Esophagus muscularis mucosa (tissue), 3 donors: Measurements from ENCODE around the gene HIVEP1.

Experiments used
- CTCF ChIP-seq, 3 experiments: fragments of 200-600 bp in 2 of 3; fragments of 450-650 bp in 1 of 3; sonication (generic) in 2 of 3; IDR thresholded peaks; one replicate each; pipeline ENCODE4 v1.5.1; 2017 to 2019; ENCODE audit warnings: antibody characterized with exemption in 3 of 3, mild to moderate bottlenecking in 2 of 3, moderate library complexity in 1 of 3
- POLR2A ChIP-seq: fragments of 450-650 bp; IDR thresholded peaks from one replicate; pipeline ENCODE4 v1.6.1; 2017; ENCODE audit warnings: antibody characterized with exemption, moderate library complexity, mild to moderate bottlenecking, low read depth

- TF ChIP-seq CTCF (IDR thresholded peaks at IDR 0.05), result no peak
- TF ChIP-seq POLR2A, result no peak
Measured at GRCh38 chr6:12208673-12209072, 196.6 kb downstream of the HIVEP1 start.
